Measurements from ENCODE around the gene PTPRF.

Gene PTPRF

DNA sequence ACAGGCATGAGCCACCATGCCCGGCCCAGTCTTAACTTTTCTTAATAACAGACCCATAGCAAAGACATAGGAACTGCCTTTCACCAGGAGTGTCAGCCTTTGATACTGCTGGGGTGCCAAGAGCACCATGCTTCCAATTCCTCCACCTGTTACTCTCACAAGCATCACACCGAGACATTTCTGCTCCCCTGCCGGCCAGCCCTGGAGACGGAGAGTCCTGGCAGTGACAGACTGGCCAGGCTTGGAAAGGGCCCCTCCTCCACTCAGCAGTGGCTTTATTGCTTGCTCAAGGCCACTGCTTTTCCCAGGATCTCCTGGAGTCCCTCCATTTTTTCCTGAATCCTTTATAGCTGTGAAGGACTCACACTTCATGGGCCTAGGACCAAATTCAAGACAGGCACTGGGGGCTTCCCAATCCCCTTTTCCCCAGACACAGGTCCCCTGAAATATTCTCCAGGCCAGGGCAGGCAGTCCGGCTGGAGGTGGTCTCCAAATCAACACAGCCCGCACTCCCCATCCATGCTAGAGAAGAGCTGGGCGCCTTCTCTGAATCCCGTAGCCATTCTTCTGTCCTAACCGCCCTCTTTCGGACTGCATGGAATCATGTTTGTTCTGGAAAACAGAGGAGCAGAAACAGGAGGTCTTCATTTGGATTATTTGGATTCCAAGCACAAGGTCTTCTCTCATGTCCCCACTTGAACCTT is 25.5 kb upstream of the PTPRF start:
- 87% methylated on average over 10 of the region's 10 CpGs for WGBS
- Histone ChIP-seq H3K9me3 (ENCODE audit: control insufficient read depth, low read length) (peaks cover 2% of the 10 kb centered on the region), H3K18ac (ENCODE audit: low read depth in 1 of 2, low read length in 2 of 2) (no peak overlapping the region), H2BK120ac (ENCODE audit: low read depth, low read length) (no peak overlapping the region), H3K4me3 (ENCODE audit: insufficient read depth in 1 of 2, low read depth in 1 of 2, low read length in 2 of 2) (no peak overlapping the region), H2AFZ (ENCODE audit: low read depth, low read length) (no peak overlapping the region), H3K4ac (ENCODE audit: low read depth in 1 of 2, low read length in 2 of 2) (no peak overlapping the region), H2BK15ac (ENCODE audit: low read depth, poor library complexity, severe bottlenecking) (no peak overlapping the region), H3K14ac (ENCODE audit: low read length in 2 of 2) (no peak overlapping the region), H2BK5ac (ENCODE audit: low read depth, low read length, poor library complexity, severe bottlenecking) (no peak overlapping the region), H3K36me3 (ENCODE audit: control insufficient read depth in 1 of 2, insufficient read depth in 2 of 2, low read depth in 1 of 2, low read length in 2 of 2) (no peaks in the 10 kb centered on the region), H3K27me3 (ENCODE audit: control insufficient read depth in 1 of 2, insufficient read depth in 1 of 2, low read length in 2 of 2) (peaks cover 0 to 25% of the 10 kb centered on the region in 2 experiments), H2AK5ac (ENCODE audit: low read length, severe bottlenecking) (no peak overlapping the region), H3K4me1 (ENCODE audit: control insufficient read depth, insufficient read depth, low read depth, low read length) (no peaks in the 10 kb centered on the region), H3K27ac (ENCODE audit: low read length, poor library complexity, severe bottlenecking) (no peak overlapping the region), H3K79me1 (replicated peaks; ENCODE audit: low read length, poor library complexity, severe bottlenecking) (no peaks in the 10 kb centered on the region), H4K91ac (ENCODE audit: low read length) (no peak overlapping the region), H3K23ac (ENCODE audit: low read length in 2 of 2) (no peak overlapping the region), H2BK12ac (ENCODE audit: low read length in 2 of 2) (no peak overlapping the region), H4K8ac (ENCODE audit: low read length) (no peak overlapping the region), H3K4me2 (ENCODE audit: low read length, poor library complexity, severe bottlenecking) (no peak overlapping the region), H3K9ac (ENCODE audit: low read length) (no peak overlapping the region)
- no peak for DNase-seq

DNA sequence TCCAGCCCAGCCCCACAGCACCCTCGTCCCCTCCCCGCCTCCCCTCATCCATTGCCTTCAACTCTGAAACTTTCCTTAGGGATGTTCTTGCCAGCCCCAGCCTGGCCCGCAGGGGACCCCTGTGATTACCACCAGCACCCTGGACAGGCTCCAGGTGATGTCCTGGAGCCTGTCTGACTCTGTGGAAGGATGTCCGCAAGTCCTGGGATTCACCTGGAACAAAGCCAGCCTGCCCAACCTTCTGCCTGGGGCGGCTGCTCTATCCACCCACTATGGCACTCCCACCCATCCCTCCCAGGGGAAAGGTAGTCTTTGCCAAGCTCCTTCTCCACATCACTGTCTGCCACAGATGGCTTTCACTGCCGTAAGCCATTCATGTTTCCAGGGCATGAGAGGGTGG is 24.4 kb upstream of the PTPRF start:
- H3K4ac ChIP-seq (ENCODE audit: low read depth in 1 of 2, low read length in 2 of 2) = no peak overlapping the region
- H3K23ac ChIP-seq (ENCODE audit: low read length in 2 of 2) = no peak overlapping the region
- H2BK120ac ChIP-seq (ENCODE audit: low read depth, low read length) = no peak overlapping the region
- H3K27me3 ChIP-seq (ENCODE audit: control insufficient read depth in 1 of 2, insufficient read depth in 1 of 2, low read length in 2 of 2) = peaks cover 0 to 25% of the 10 kb centered on the region in 2 experiments
- no peaks in the 10 kb centered on the region for H3K36me3 ChIP-seq (ENCODE audit: control insufficient read depth in 1 of 2, insufficient read depth in 2 of 2, low read depth in 1 of 2, low read length in 2 of 2)
- no peaks in the 10 kb centered on the region for H3K4me1 ChIP-seq (ENCODE audit: control insufficient read depth, insufficient read depth, low read depth, low read length)
- H2BK12ac ChIP-seq (ENCODE audit: low read length in 2 of 2) = no peak overlapping the region
- peaks cover 6% of the 10 kb centered on the region for H3K9me3 ChIP-seq (ENCODE audit: control insufficient read depth, low read length)
- H4K8ac ChIP-seq (ENCODE audit: low read length) = no peak overlapping the region
- no peak for DNase-seq
- WGBS = 96% methylated on average over 6 of the region's 6 CpGs
- no peak overlapping the region for H4K91ac ChIP-seq (ENCODE audit: low read length)
- H3K4me2 ChIP-seq (ENCODE audit: low read length, poor library complexity, severe bottlenecking) = no peak overlapping the region
- no peak overlapping the region for H3K18ac ChIP-seq (ENCODE audit: low read depth in 1 of 2, low read length in 2 of 2)
- no peak overlapping the region for H2BK5ac ChIP-seq (ENCODE audit: low read depth, low read length, poor library complexity, severe bottlenecking)
- H3K27ac ChIP-seq (ENCODE audit: low read length, poor library complexity, severe bottlenecking) = no peak overlapping the region
- no peak overlapping the region for H2AK5ac ChIP-seq (ENCODE audit: low read length, severe bottlenecking)
- H2AFZ ChIP-seq (ENCODE audit: low read depth, low read length) = no peak overlapping the region
- H3K79me1 ChIP-seq (replicated peaks; ENCODE audit: low read length, poor library complexity, severe bottlenecking) = no peaks in the 10 kb centered on the region
- peak overlapping the region in 1 of 2 experiments; percentile 47 for H3K14ac ChIP-seq (ENCODE audit: low read length in 2 of 2)
- no peak overlapping the region for H3K9ac ChIP-seq (ENCODE audit: low read length)
- H3K4me3 ChIP-seq (ENCODE audit: insufficient read depth in 1 of 2, low read depth in 1 of 2, low read length in 2 of 2) = no peak overlapping the region
- no peak overlapping the region for H2BK15ac ChIP-seq (ENCODE audit: low read depth, poor library complexity, severe bottlenecking)

DNA sequence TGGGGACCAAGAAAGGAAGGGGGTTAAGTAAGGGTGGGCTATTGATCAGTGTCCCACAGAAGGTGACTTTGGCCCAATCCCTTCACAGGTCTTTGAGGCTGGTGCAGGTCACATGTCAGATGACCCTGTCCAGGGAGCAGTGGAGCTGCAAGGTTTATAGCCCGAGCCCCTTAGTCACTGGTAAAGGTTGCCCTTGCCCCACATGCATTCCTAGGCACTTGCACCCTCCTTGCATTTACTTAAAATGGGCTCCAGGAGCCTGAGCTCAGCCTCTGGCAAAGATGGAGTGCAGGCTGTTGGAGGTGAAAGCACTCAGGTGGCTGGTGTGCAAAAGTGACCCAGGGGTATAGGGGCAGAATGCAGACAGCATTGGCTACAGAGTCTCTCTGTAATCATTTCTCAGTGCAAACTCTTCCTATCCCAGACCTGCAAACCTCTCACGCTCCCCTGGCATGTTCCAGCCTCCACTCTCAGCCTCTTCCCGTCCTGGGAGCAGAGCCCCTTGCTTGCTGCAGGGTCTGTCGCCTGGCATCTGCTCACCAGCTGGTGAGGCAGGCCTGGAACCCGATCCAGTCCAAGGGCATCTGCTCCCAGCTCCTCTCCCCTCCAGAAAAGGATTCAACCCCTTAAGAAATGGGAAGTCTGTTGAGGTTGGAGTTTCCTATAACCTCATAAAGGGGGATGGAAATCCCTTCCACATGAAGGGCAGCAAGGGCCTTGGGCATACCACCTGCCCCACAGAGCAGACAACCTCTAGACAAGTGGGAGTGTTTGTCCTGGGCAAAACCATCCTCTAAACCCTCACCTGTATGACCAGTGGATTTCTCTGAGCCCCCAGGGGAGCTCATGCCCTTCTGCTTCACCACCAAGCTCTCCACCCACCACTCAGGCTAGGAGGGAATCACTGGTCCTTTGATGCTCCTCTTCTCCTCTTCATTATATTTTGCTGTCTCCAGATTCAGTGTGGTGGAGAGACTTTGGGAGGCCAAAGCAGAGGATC is 23.1 kb upstream of the PTPRF start:
- no peak overlapping the region for H2BK12ac ChIP-seq (ENCODE audit: low read length in 2 of 2)
- peaks cover 10% of the 10 kb centered on the region for H3K9me3 ChIP-seq (ENCODE audit: control insufficient read depth, low read length)
- WGBS = 91% methylated on average over 5 of the region's 5 CpGs
- no peak overlapping the region for H3K9ac ChIP-seq (ENCODE audit: low read length)
- no peak overlapping the region for H3K4me3 ChIP-seq (ENCODE audit: insufficient read depth in 1 of 2, low read depth in 1 of 2, low read length in 2 of 2)
- H3K4me1 ChIP-seq (ENCODE audit: control insufficient read depth, insufficient read depth, low read depth, low read length) = no peaks in the 10 kb centered on the region
- H4K8ac ChIP-seq (ENCODE audit: low read length) = no peak overlapping the region
- no peak overlapping the region for H2BK120ac ChIP-seq (ENCODE audit: low read depth, low read length)
- no peak overlapping the region for H3K14ac ChIP-seq (ENCODE audit: low read length in 2 of 2)
- no peak overlapping the region for H3K23ac ChIP-seq (ENCODE audit: low read length in 2 of 2)
- no peak overlapping the region for H3K27ac ChIP-seq (ENCODE audit: low read length, poor library complexity, severe bottlenecking)
- no peak overlapping the region for H3K4me2 ChIP-seq (ENCODE audit: low read length, poor library complexity, severe bottlenecking)
- no peak overlapping the region for H2AFZ ChIP-seq (ENCODE audit: low read depth, low read length)
- no peaks in the 10 kb centered on the region for H3K36me3 ChIP-seq (ENCODE audit: control insufficient read depth in 1 of 2, insufficient read depth in 2 of 2, low read depth in 1 of 2, low read length in 2 of 2)
- H3K4ac ChIP-seq (ENCODE audit: low read depth in 1 of 2, low read length in 2 of 2) = no peak overlapping the region
- H2BK15ac ChIP-seq (ENCODE audit: low read depth, poor library complexity, severe bottlenecking) = no peak overlapping the region
- H4K91ac ChIP-seq (ENCODE audit: low read length) = no peak overlapping the region
- no peak overlapping the region for H2AK5ac ChIP-seq (ENCODE audit: low read length, severe bottlenecking)
- H3K27me3 ChIP-seq (ENCODE audit: control insufficient read depth in 1 of 2, insufficient read depth in 1 of 2, low read length in 2 of 2) = peaks cover 0 to 29% of the 10 kb centered on the region in 2 experiments
- no peak overlapping the region for H2BK5ac ChIP-seq (ENCODE audit: low read depth, low read length, poor library complexity, severe bottlenecking)
- no peak overlapping the region for H3K18ac ChIP-seq (ENCODE audit: low read depth in 1 of 2, low read length in 2 of 2)
- DNase-seq = no peak
- no peaks in the 10 kb centered on the region for H3K79me1 ChIP-seq (replicated peaks; ENCODE audit: low read length, poor library complexity, severe bottlenecking)
